ENCODE results near the gene SLC50A1.
"Not testable (repeated sequence)": the region's sequence is repeated elsewhere in the genome, so short reads cannot be mapped to it uniquely, and the experiment has no call there.

The SLC50A1 gene

DNA sequence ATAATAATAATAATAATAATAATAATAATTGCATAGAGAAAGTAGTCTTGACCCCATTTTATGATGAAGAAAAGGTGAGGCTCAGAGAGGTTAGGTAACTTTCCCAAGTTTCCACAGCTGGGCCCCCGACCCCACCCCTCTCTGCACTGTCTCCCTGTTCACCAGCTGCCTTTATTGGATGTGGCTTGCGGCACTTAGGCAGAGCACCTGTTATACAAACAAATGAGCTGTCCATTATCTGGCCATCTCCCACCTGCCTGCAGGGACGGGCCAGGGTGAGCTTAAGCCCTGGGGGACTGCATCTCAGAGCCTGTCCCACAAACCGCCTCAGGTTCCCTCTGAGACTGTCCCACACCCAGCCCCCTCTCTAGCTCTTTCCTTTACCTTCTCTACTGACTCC is 18.0 kb upstream of the SLC50A1 start:
- DNase-seq: no peak

DNA sequence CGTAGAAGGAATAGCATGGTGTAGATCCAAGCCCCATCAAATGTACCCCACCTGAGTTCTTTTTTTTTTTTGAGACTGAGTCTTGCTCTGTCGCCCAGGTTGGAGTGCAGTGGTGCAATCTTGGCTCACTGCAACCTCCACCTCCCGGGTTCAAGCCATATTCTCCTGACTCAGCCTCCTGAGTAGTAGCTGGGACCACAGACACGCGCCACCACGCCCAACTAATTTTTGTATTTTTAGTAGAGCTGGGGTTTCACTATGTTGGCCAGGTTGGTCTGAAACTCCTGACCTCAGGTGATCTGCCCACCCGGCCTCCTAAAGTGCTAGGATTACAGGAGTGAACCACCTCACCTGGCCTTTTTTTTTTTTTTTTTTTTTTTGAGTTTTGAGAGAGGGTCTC is 17.6 kb upstream of the SLC50A1 start:
- not testable (repeated sequence) for DNase-seq

DNA sequence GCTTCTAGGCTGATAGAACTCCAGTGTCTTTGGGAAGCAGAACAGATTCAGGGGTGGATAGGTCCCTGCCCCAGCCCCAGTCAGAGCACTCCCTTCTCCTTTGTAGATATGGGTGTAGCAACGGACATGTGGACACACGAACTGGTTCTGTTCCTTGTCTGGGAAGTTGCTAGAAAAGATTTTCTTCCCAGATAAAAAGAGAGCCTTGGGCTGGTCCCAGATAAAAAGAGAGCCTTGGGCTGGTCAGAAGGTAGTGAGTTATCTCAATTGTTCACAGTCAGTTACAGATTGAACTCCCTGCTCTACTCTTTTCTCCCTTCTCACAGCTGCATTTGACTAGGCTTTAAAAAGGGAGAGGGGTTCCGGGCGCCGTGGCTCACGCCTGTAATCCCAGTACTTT is 15.4 kb upstream of the SLC50A1 start:
- no peak for DNase-seq

- DNase-seq: no peak
Measured at GRCh38 chr1:155121249-155121648, 14.4 kb upstream of the SLC50A1 start.

DNA sequence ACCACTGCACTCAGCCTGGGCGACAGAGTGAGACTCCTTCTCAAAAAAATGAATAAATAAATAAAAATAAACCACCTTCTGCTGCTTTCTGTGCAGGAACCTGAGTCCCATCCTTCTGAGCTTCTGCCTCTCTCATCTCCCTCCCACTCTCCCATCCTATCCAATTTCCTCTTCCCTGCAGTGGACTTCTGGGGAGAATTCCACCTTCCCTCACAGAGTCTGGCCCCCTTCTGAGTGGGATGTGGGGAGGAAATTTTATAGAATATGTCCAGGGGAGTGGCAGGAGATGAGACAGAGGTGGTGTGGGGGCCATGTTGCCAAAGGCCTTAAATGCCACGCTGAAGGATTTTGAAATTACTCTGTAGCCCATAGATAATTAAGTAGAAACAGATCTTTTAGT is 13.3 kb upstream of the SLC50A1 start:
- no peak for DNase-seq

- DNase-seq: no peak
Measured at GRCh38 chr1:155123801-155124200, 11.9 kb upstream of the SLC50A1 start.

- DNase-seq: no peak
Measured at GRCh38 chr1:155124503-155125463, 10.9 kb upstream of the SLC50A1 start.

GRCh38 chr1:155125511-155125945 is 10.1 kb upstream of the SLC50A1 start:
- DNase-seq: no peak

GRCh38 chr1:155125946-155126555 is 9.6 kb upstream of the SLC50A1 start:
- DNase-seq: no peak

- DNase-seq: no peak
Measured at GRCh38 chr1:155126556-155127104, 9.0 kb upstream of the SLC50A1 start.

DNA sequence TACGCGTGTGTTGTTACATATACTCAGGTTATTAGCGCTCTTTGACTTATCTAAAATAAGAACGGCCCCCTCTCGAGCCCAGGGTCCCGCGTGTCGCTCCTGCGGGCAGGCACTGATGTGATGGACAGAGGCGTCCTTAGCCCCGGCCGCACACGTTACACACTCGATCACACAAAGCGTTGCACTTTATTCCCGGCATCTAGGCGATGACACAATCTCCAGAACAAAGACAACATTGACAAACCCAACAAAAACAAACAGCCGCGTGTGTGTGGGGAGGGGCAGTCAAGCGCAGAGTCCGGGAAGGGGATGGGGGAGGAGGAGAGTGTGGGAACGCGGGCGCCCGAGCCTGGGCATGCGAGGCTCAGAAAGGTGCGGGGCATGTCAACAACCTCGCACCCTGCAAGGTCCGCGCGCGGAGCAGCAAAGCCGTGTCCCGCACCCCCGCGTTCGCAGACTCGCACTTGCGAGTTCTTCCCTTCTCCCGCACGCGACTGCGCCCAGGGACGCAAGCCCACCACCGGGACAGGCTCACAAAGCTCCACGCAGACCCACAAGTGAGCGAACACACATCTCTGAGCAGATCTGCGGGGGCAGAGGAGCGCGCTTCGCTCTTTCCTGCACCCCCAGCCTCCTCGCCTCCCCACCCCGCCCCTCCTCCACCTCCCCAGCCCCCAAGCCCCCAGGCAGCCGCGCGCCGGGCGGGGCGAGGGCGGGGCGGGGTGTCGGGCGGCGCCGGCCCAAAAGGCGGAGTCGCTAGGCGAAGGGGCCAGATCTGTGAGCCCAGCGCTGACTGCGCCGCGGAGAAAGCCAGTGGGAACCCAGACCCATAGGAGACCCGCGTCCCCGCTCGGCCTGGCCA is 8.3 kb upstream of the SLC50A1 start, which contains the start of gene EFNA1:
Gene EFNA1 (plus strand): TSS at position 772 of the 862 bp plus-strand sequence. CDS start 102 bp downstream, outside the sequence.
- no peak for DNase-seq

- no peak for DNase-seq
Measured at GRCh38 chr1:155127967-155128754, 7.5 kb upstream of the SLC50A1 start.

- DNase-seq: no peak
Measured at GRCh38 chr1:155128755-155129473, 6.7 kb upstream of the SLC50A1 start.

- no peak for DNase-seq
Measured at GRCh38 chr1:155130272-155131006, 5.2 kb upstream of the SLC50A1 start.

GRCh38 chr1:155131285-155131684 is 4.4 kb upstream of the SLC50A1 start:
- DNase-seq: no peak

- DNase-seq: no peak
Measured at GRCh38 chr1:155131856-155132255, 3.8 kb upstream of the SLC50A1 start.

DNA sequence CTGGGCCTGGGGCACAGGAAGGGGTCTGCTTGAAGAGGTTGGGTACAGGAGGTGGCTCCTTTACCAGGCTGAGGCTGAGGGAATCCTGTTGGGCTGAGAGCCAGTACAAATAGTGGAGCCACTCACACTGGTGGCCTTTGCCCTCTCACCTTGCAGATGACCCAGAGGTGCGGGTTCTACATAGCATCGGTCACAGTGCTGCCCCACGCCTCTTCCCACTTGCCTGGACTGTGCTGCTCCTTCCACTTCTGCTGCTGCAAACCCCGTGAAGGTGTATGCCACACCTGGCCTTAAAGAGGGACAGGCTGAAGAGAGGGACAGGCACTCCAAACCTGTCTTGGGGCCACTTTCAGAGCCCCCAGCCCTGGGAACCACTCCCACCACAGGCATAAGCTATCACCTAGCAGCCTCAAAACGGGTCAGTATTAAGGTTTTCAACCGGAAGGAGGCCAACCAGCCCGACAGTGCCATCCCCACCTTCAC is 1.8 kb upstream of the SLC50A1 start:
- DNase-seq: no peak

- no peak for DNase-seq
Measured at GRCh38 chr1:155134322-155134721, 1.3 kb upstream of the SLC50A1 start.

- DNase-seq: no peak
Measured at GRCh38 chr1:155134880-155135414, 705 bp upstream of the SLC50A1 start.

- DNase-seq: no peak
Measured at GRCh38 chr1:155136748-155137147, 1.1 kb downstream of the SLC50A1 start.

All from KG1 (cell line).